Measurements from ENCODE around the gene ATXN1. TPM values are rescaled to one million over a fixed set of nuclear protein-coding genes. Genes with fewer than 3 reads are reported as not detected.

Gene ATXN1
- polyA plus RNA-seq, 1 of the 3 experiments (the other 2 are of a cell fraction) = 7.9 TPM

GRCh38 chr6:16770701-16771569 is 9.7 kb upstream of the ATXN1 start (continued):
- TF ChIP-seq, protein P1, sequence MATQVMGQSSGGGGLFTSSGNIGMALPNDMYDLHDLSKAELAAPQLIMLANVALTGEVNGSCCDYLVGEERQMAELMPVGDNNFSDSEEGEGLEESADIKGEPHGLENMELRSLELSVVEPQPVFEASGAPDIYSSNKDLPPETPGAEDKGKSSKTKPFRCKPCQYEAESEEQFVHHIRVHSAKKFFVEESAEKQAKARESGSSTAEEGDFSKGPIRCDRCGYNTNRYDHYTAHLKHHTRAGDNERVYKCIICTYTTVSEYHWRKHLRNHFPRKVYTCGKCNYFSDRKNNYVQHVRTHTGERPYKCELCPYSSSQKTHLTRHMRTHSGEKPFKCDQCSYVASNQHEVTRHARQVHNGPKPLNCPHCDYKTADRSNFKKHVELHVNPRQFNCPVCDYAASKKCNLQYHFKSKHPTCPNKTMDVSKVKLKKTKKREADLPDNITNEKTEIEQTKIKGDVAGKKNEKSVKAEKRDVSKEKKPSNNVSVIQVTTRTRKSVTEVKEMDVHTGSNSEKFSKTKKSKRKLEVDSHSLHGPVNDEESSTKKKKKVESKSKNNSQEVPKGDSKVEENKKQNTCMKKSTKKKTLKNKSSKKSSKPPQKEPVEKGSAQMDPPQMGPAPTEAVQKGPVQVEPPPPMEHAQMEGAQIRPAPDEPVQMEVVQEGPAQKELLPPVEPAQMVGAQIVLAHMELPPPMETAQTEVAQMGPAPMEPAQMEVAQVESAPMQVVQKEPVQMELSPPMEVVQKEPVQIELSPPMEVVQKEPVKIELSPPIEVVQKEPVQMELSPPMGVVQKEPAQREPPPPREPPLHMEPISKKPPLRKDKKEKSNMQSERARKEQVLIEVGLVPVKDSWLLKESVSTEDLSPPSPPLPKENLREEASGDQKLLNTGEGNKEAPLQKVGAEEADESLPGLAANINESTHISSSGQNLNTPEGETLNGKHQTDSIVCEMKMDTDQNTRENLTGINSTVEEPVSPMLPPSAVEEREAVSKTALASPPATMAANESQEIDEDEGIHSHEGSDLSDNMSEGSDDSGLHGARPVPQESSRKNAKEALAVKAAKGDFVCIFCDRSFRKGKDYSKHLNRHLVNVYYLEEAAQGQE (IDR thresholded peaks at IDR 0.05; ENCODE audit: low read depth, low read length) = no peak
- TF ChIP-seq MAX (IDR thresholded peaks at IDR 0.05; ENCODE audit: low read depth) = 0 out of 2 replicates have a peak, but pooled peaks have one; percentile 36

GRCh38 chr6:16769986-16770376 is 8.7 kb upstream of the ATXN1 start:
- Histone ChIP-seq H3K27me3 (ENCODE audit: insufficient read depth) (no peaks in the 10 kb centered on the region), H3K4me2 (peak overlapping the region; percentile 48), H3K9ac (peak overlapping the region; percentile 62), H3K4me1 (ENCODE audit: control insufficient read depth in 1 of 2, insufficient read depth in 2 of 2, low read depth in 1 of 2, low read length in 1 of 2) (peaks cover 0 to 49% of the 10 kb centered on the region in 2 experiments), H3K9me3 (no peaks in the 10 kb centered on the region), H3K9me2 (no peaks in the 10 kb centered on the region), H3K79me2 (ENCODE audit: insufficient read depth) (peaks cover 8% of the 10 kb centered on the region; the same call in 1 of the 2 replicates), H2AFZ (ENCODE audit: low read depth) (peak overlapping the region; percentile 10; the same call in 1 of the 2 replicates), H3K4me3 (ENCODE audit: low read depth in 2 of 2, low read length in 1 of 2) (peak overlapping the region in 1 of 2 experiments; percentile 4; a peak in 1 of 4 replicates), H3K36me3 (replicated peaks in 1 of 2; ENCODE audit: control insufficient read depth in 1 of 2, insufficient read depth in 2 of 2, low read length in 1 of 2) (no peaks in the 10 kb centered on the region), H3K27ac (ENCODE audit: low read depth in 2 of 2, low read length in 1 of 2) (peak overlapping the region; percentile 90 to 92), H4K20me1 (ENCODE audit: insufficient read depth) (no peaks in the 10 kb centered on the region), H3F3A (replicated peaks; ENCODE audit: insufficient read depth) (peaks cover 55% of the 10 kb centered on the region)
- TF ChIP-seq JUND (IDR thresholded peaks at IDR 0.05) (peak; percentile 47), FOXJ3 (CRISPR knock-in tag; IDR thresholded peaks at IDR 0.05) (no peak), FOXM1 (IDR thresholded peaks at IDR 0.05; ENCODE audit: low read depth) (0 out of 2 replicates have a peak, but pooled peaks have one; percentile 40), YY1 (IDR thresholded peaks at IDR 0.05; ENCODE audit: low read depth) (no peak), FOSL2 (IDR thresholded peaks at IDR 0.05; ENCODE audit: borderline replicate concordance, low read depth) (peak; percentile 62; the same call in 1 of the 2 replicates), RFX5 (IDR thresholded peaks at IDR 0.05; ENCODE audit: low read length) (no peak), RCOR1 (IDR thresholded peaks at IDR 0.05; ENCODE audit: low read length) (no peak), RXRA (IDR thresholded peaks at IDR 0.05; ENCODE audit: borderline replicate concordance, low read depth) (no peak), POLR2AphosphoS5 (IDR thresholded peaks at IDR 0.05; ENCODE audit: low read depth, low read length) (no peak), EP300 (IDR thresholded peaks at IDR 0.05; ENCODE audit: borderline replicate concordance in 1 of 2, low read depth in 1 of 2, low read length in 1 of 2) (peak in 1 of 2 experiments; percentile 49; a peak in 1 of 4 replicates), MEF2A (IDR thresholded peaks at IDR 0.05; ENCODE audit: borderline replicate concordance, low read depth) (peak; percentile 20; the same call in 1 of the 2 replicates), NFIC (IDR thresholded peaks at IDR 0.05; ENCODE audit: borderline replicate concordance) (0 out of 2 replicates have a peak, but pooled peaks have one; percentile 7), SMC3 (IDR thresholded peaks at IDR 0.05; ENCODE audit: low read depth, low read length) (no peak)
- TF ChIP-seq, protein P2, sequence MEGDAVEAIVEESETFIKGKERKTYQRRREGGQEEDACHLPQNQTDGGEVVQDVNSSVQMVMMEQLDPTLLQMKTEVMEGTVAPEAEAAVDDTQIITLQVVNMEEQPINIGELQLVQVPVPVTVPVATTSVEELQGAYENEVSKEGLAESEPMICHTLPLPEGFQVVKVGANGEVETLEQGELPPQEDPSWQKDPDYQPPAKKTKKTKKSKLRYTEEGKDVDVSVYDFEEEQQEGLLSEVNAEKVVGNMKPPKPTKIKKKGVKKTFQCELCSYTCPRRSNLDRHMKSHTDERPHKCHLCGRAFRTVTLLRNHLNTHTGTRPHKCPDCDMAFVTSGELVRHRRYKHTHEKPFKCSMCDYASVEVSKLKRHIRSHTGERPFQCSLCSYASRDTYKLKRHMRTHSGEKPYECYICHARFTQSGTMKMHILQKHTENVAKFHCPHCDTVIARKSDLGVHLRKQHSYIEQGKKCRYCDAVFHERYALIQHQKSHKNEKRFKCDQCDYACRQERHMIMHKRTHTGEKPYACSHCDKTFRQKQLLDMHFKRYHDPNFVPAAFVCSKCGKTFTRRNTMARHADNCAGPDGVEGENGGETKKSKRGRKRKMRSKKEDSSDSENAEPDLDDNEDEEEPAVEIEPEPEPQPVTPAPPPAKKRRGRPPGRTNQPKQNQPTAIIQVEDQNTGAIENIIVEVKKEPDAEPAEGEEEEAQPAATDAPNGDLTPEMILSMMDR (IDR thresholded peaks at IDR 0.05) = no peak
- 31% methylated on average over 5 of the region's 5 CpGs for WGBS (ENCODE audit: low lambda C conversion rate)
- no peak for DNase-seq
- ChIA-PET POLR2A (no interaction called here), CTCF (interaction anchor here (0.7 to 2.5 kb wide), 8 partner anchors 12 to 483 kb away, joined by 3 to 20 read pairs (median 7); no protein-coding TSS in a partner anchor)

Measured in SK-N-SH (cell line).